GM13977 (cell line): ENCODE results near the gene TMEM222.

ENCODE experiments used
- DNase-seq: peaks from one replicate; pipeline ENCODE4 v3.0.0; 2012; ENCODE audit warnings: low spot score
- in situ Hi-C: fragments of 300-500 bp; cut with MboI; formaldehyde crosslinking; loops from one replicate; pipeline ENCODE4 v1.12.0; 2022; ENCODE audit warnings: low sequenced_read_pairs, low pct_unique_long_range_greater_than_20kb, mixed read lengths, inconsistent platforms; ENCODE audit not compliant: unreplicated experiment
- TF ChIP-seq, protein P1 (sequence below): IDR thresholded peaks from 2 replicates; pipeline ENCODE4 v1.5.1; 2012; ENCODE audit warnings: mild to moderate bottlenecking, control low read depth; ENCODE audit not compliant: insufficient read depth; ENCODE audit errors: extremely low read depth, missing control alignments

Gene TMEM222

DNA sequence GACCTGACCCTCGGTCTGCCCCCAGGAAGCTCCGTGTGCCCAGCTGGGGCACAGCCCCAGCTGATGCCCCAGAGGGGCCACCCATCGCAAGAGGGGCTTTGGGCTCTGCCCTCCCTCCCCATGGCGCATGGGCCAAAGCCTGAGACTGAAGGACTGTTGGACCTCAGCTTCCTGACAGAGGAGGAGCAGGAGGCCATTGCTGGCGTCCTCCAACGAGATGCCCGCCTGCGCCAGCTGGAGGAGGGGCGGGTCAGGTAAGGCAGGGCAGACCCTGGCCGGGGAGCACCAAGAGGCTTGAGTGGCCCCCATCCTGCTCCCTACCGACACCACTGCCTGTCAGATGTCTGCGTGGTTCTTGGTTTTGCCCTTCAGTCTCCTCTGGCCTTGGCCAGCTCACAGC lies 23.3 kb downstream of the TMEM222 start:
- no peak for DNase-seq
- in situ Hi-C loops, result no loop called here
- TF ChIP-seq, protein P1, sequence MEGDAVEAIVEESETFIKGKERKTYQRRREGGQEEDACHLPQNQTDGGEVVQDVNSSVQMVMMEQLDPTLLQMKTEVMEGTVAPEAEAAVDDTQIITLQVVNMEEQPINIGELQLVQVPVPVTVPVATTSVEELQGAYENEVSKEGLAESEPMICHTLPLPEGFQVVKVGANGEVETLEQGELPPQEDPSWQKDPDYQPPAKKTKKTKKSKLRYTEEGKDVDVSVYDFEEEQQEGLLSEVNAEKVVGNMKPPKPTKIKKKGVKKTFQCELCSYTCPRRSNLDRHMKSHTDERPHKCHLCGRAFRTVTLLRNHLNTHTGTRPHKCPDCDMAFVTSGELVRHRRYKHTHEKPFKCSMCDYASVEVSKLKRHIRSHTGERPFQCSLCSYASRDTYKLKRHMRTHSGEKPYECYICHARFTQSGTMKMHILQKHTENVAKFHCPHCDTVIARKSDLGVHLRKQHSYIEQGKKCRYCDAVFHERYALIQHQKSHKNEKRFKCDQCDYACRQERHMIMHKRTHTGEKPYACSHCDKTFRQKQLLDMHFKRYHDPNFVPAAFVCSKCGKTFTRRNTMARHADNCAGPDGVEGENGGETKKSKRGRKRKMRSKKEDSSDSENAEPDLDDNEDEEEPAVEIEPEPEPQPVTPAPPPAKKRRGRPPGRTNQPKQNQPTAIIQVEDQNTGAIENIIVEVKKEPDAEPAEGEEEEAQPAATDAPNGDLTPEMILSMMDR, result no peak

- no peak for DNase-seq
- in situ Hi-C loops, result no loop called here
- TF ChIP-seq, protein P1, result no peak
Measured at GRCh38 chr1:27346357-27346756, 24.4 kb downstream of the TMEM222 start.

- in situ Hi-C loops, result no loop called here
- TF ChIP-seq, protein P1, result no peak
- DNase-seq, result no peak
Measured at GRCh38 chr1:27346991-27347624, 25.1 kb downstream of the TMEM222 start.

DNA sequence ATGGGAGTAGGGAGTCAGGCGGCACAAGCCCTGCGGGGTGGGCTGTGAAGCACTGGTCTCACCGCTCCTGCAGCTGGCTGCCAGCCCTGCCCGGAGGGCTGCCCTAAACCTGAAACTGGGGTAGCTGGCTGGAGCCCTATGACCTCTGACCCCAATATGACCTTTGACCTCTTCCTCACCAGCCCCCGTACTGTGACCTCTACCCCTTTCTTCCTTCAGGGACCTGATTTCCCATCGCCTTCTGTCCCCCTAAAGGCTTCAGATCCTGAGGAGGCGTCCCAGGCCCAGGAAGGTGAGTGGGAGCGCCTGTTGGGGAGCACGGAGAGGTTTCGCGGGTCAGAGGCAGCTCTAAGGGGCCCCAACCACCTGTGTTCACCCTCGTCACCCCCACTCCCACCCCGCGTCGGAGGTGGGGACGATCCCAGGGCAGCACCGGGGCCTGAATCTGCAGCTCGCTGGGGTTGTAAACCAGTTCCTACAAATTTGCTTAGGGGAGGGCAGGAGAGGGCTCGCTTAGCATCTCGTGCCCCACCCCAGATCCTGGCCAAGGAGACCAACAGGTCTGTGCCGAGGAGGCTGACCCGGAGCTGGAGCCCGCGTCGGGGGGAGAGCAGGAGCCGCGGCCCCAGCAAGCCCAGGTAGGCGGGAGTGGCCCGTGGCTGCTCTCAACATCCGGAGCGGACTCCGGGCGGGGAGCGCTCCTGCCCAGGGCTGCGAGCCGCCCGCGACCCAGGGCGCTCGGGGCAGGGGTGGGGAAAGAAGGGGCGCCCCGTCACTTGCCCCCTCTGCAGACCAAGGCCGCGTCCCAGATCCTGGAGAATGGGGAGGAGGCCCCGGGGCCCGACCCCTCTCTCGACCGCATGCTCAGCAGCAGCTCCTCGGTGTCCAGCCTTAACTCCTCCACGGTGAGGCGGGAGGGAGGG lies 27.2 kb downstream of the TMEM222 start:
- no peak for DNase-seq
- TF ChIP-seq, protein P1, result no peak
- in situ Hi-C loops, result no loop called here

GRCh38 chr1:27349784-27350662 lies 28.1 kb downstream of the TMEM222 start:
- in situ Hi-C loops, result no loop called here
- DNase-seq, result no peak
- TF ChIP-seq, protein P1, result no peak
